Measurements from ENCODE around the gene TNNT2. TPM values are rescaled to one million over a fixed set of nuclear protein-coding genes. Genes with fewer than 3 reads are reported as not detected.

Gene TNNT2
- 9.6 TPM for polyA plus RNA-seq (2012; ENCODE audit: insufficient read depth, insufficient read length, low read depth)

GRCh38 chr1:201377611-201378092 is at the start of gene TNNT2:
TSS of gene TNNT2 (minus strand) at chr1:201377680. CDS start at chr1:201373254, 4,426 bp downstream.
- TF ChIP-seq CTCF (IDR thresholded peaks at IDR 0.05; ENCODE audit: low read depth, low read length): no peak
- Histone ChIP-seq H3K4me1 (peaks cover 34% of the 10 kb centered on the region), H3K36me3 (no peaks in the 10 kb centered on the region), H3K27me3 (no peaks in the 10 kb centered on the region), H3K9me3 (no peaks in the 10 kb centered on the region), H3K4me3 (ENCODE audit: low read depth, low read length) (no peak within 1 kb of the TSS)
- DNase-seq: peak; percentile 92

- Histone ChIP-seq H3K36me3 (no peaks in the 10 kb centered on the region), H3K4me3 (ENCODE audit: low read depth, low read length) (no peak overlapping the region), H3K9me3 (no peaks in the 10 kb centered on the region), H3K4me1 (no peaks in the 10 kb centered on the region; the same call in 1 of the 2 replicates), H3K27me3 (no peaks in the 10 kb centered on the region)
- TF ChIP-seq CTCF (IDR thresholded peaks at IDR 0.05; ENCODE audit: low read depth, low read length): no peak
- DNase-seq: no peak
Observed at GRCh38 chr1:201426479-201427310, 49.2 kb upstream of the TNNT2 start.

GRCh38 chr1:201424146-201424545 is 46.7 kb upstream of the TNNT2 start:
- no peak for TF ChIP-seq CTCF (IDR thresholded peaks at IDR 0.05; ENCODE audit: low read depth, low read length)
- H3K4me1 ChIP-seq: no peaks in the 10 kb centered on the region; the same call in 1 of the 2 replicates
- H3K9me3 ChIP-seq: no peaks in the 10 kb centered on the region
- DNase-seq: no peak
- H3K4me3 ChIP-seq (ENCODE audit: low read depth, low read length): no peak overlapping the region
- no peaks in the 10 kb centered on the region for H3K27me3 ChIP-seq
- H3K36me3 ChIP-seq: no peaks in the 10 kb centered on the region

GRCh38 chr1:201423655-201424054 is 46.2 kb upstream of the TNNT2 start:
- Histone ChIP-seq H3K9me3 (no peaks in the 10 kb centered on the region), H3K4me1 (no peaks in the 10 kb centered on the region; the same call in 1 of the 2 replicates), H3K4me3 (ENCODE audit: low read depth, low read length) (no peak overlapping the region), H3K27me3 (no peaks in the 10 kb centered on the region), H3K36me3 (no peaks in the 10 kb centered on the region)
- TF ChIP-seq CTCF (IDR thresholded peaks at IDR 0.05; ENCODE audit: low read depth, low read length): no peak
- DNase-seq: no peak

GRCh38 chr1:201422436-201423030 is 45.1 kb upstream of the TNNT2 start:
- Histone ChIP-seq H3K4me1 (no peaks in the 10 kb centered on the region; the same call in 1 of the 2 replicates), H3K36me3 (no peaks in the 10 kb centered on the region), H3K27me3 (no peaks in the 10 kb centered on the region), H3K4me3 (ENCODE audit: low read depth, low read length) (no peak overlapping the region), H3K9me3 (no peaks in the 10 kb centered on the region)
- no peak for TF ChIP-seq CTCF (IDR thresholded peaks at IDR 0.05; ENCODE audit: low read depth, low read length)
- DNase-seq: peak; percentile 39

All from BE2C (cell line).